ENCODE results near the gene HEG1.
A peak's percentile ranks its signal among the peaks of the same experiment; 100 is the strongest.

The HEG1 gene

DNA sequence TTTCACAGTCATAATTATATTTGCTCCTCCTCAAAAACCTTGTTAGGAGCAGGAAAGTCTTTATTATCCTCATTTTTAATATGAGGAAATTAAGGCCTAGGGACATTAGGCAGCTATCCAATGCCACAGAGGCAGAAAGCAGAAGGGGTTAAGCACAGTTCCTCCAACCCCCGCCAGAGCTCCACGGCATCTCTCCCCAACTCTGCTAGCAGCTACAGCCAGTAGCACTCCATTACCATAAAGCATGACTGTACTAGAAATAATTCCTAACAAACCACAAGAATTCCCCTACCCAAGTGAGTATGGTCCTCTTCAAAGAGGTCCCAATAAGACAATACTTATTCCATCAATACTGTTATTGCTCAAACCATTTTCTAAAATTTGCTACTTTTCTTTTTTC lies 9.8 kb downstream of the HEG1 start:
- H3K27me3 ChIP-seq (replicated peaks in 2 of 5; ENCODE audit: control insufficient read depth in 4 of 5, insufficient read depth in 5 of 5, low read length in 4 of 5), result no peaks in the 10 kb centered on the region
- no peaks in the 10 kb centered on the region for H3K9me3 ChIP-seq (ENCODE audit: control extremely low read depth in 1 of 5, control insufficient read depth in 4 of 5, insufficient read depth in 2 of 5, low read depth in 1 of 5, low read length in 4 of 5)
- ChIA-PET CTCF (interaction anchor here (1.4 to 1.6 kb wide), 2 partner anchors 8 to 120 kb away, joined by 3 to 4 read pairs; no protein-coding TSS in a partner anchor), POLR2A (no interaction called here)
- H3K4me1 ChIP-seq (ENCODE audit: control extremely low read depth in 1 of 4, control insufficient read depth in 4 of 4, insufficient read depth in 4 of 4, low read length in 3 of 4), result no peaks in the 10 kb centered on the region
- H3K36me3 ChIP-seq (ENCODE audit: control insufficient read depth in 4 of 4, insufficient read depth in 4 of 4, low read length in 3 of 4), result peaks cover 0 to 2% (median 0%) of the 10 kb centered on the region in 4 experiments
- no peak overlapping the region for H3K4me3 ChIP-seq (ENCODE audit: control insufficient read depth in 1 of 7, extremely low read depth in 1 of 7, insufficient read depth in 4 of 7, low read depth in 2 of 7, low read length in 6 of 7)
- DNase-seq, result peak in 2 of 3 donors; percentile 8 to 24
- no peak overlapping the region for H3K27ac ChIP-seq (ENCODE audit: insufficient read depth in 1 of 2, low read depth in 1 of 2, low read length in 2 of 2, poor library complexity in 1 of 2, severe bottlenecking in 2 of 2)
- WGBS (ENCODE audit: insufficient coverage), result 63% methylated on average over 2 of the region's 2 CpGs

DNA sequence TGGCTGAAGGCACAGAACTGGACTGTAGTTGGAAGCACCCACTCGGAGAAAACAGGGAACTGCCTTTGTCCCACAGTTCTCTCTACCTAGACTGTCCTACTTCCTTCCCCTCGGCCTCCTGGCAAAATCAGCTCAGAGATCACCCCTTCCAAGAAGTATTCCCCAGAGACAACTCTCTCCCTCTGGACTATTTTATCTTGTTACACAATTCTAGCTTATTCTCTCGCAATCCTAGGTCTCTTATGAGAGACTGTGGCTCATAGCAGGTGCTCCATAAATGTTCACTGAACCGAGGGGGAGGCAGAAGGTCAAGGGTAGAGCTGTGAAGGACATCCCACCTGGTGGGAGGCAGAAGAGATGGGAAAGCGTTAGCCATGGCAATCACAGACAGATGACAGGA lies 10.6 kb downstream of the HEG1 start:
- ChIA-PET CTCF (interaction anchor here (1.4 to 1.6 kb wide), 2 partner anchors 9 to 121 kb away, joined by 3 to 4 read pairs; no protein-coding TSS in a partner anchor), POLR2A (no interaction called here)
- Histone ChIP-seq H3K27ac (ENCODE audit: insufficient read depth in 1 of 2, low read depth in 1 of 2, low read length in 2 of 2, poor library complexity in 1 of 2, severe bottlenecking in 2 of 2) (no peak overlapping the region), H3K27me3 (replicated peaks in 2 of 5; ENCODE audit: control insufficient read depth in 4 of 5, insufficient read depth in 5 of 5, low read length in 4 of 5) (no peaks in the 10 kb centered on the region), H3K36me3 (ENCODE audit: control insufficient read depth in 4 of 4, insufficient read depth in 4 of 4, low read length in 3 of 4) (peaks cover 0 to 2% (median 0%) of the 10 kb centered on the region in 4 experiments), H3K4me1 (ENCODE audit: control extremely low read depth in 1 of 4, control insufficient read depth in 4 of 4, insufficient read depth in 4 of 4, low read length in 3 of 4) (no peaks in the 10 kb centered on the region), H3K9me3 (ENCODE audit: control extremely low read depth in 1 of 5, control insufficient read depth in 4 of 5, insufficient read depth in 2 of 5, low read depth in 1 of 5, low read length in 4 of 5) (no peaks in the 10 kb centered on the region), H3K4me3 (ENCODE audit: control insufficient read depth in 1 of 7, extremely low read depth in 1 of 7, insufficient read depth in 4 of 7, low read depth in 2 of 7, low read length in 6 of 7) (no peak overlapping the region)
- DNase-seq, result no peak
- WGBS (ENCODE audit: insufficient coverage), result 94% methylated on average over 4 of the region's 5 CpGs

DNA sequence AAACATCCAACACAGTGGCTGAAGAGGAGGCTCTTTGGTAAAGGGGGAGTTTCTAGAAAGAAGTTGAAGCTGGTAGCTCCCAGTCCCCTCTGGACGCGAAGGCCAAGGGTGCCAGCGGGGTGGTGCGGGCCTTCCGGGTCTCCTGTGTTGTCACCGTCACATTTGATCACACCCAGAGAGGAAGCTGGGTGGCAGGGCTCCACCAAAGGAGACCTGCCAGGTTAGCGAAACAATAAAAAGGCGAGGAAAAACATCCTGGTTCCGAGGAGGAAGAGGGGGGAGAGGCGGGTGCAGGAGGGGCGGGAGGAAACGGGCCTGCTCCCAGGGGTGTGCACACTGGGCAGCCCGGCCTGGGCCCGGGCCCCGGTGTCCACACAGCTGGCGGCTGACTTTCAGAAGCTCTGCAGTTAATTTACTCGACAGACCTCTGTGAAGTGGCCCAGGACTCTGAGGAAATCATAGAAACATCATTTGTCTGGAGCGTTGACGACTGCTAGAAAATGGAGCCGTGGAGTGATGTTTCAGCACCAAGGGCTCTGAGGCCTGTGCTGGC lies 12.1 kb downstream of the HEG1 start:
- H3K27ac ChIP-seq (ENCODE audit: insufficient read depth in 1 of 2, low read depth in 1 of 2, low read length in 2 of 2, poor library complexity in 1 of 2, severe bottlenecking in 2 of 2), result no peak overlapping the region
- no peaks in the 10 kb centered on the region for H3K9me3 ChIP-seq (ENCODE audit: control extremely low read depth in 1 of 5, control insufficient read depth in 4 of 5, insufficient read depth in 2 of 5, low read depth in 1 of 5, low read length in 4 of 5)
- 90% methylated on average over 16 of the region's 20 CpGs for WGBS (ENCODE audit: insufficient coverage)
- ChIA-PET CTCF (interaction anchor here (0.6 kb wide), 1 partner anchor 47 kb away, joined by 3 read pairs; no protein-coding TSS in a partner anchor), POLR2A (interaction anchor here (0.5 to 0.6 kb wide), 2 partner anchors 9 to 64 kb away, joined by 3 read pairs; no protein-coding TSS in a partner anchor)
- no peaks in the 10 kb centered on the region for H3K4me1 ChIP-seq (ENCODE audit: control extremely low read depth in 1 of 4, control insufficient read depth in 4 of 4, insufficient read depth in 4 of 4, low read length in 3 of 4)
- DNase-seq, result no peak
- H3K4me3 ChIP-seq (ENCODE audit: control insufficient read depth in 1 of 7, extremely low read depth in 1 of 7, insufficient read depth in 4 of 7, low read depth in 2 of 7, low read length in 6 of 7), result no peak overlapping the region
- H3K27me3 ChIP-seq (replicated peaks in 2 of 5; ENCODE audit: control insufficient read depth in 4 of 5, insufficient read depth in 5 of 5, low read length in 4 of 5), result no peaks in the 10 kb centered on the region
- H3K36me3 ChIP-seq (ENCODE audit: control insufficient read depth in 4 of 4, insufficient read depth in 4 of 4, low read length in 3 of 4), result peaks cover 0 to 2% (median 0%) of the 10 kb centered on the region in 4 experiments

DNA sequence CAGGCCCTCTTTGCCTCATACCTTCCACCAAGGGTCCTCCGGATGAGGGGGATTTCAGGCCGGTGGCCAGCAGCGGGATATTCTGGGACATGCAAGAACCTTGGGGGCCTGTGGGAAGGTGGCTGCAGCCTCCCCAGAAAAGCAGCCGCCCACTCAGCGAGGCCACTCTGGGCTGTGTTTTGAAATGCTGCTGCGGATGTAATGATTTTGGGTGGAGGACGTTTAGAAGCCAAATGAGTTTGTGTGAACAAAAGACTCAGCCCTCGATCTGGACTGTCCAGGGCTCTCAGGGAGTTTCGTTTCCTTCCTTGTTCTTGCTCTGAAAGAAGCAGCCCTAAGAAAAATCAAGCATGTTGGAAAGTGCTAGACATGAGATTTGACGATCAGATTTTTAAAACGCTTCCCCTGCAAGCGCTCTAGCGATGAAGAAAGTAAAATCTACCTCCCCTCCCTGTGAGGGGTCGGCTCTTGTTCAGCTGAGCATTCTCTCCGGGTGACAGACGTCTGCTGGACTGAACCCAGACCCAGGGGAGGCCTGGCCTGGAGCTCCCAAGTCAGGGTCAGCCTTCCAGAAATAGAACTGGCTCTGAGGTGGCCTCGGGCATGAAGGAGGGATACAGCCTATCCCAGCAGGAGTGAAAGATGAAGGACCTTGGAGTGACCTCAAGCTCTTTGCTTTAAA lies 12.9 kb downstream of the HEG1 start:
- no peak overlapping the region for H3K4me3 ChIP-seq (ENCODE audit: control insufficient read depth in 1 of 7, extremely low read depth in 1 of 7, insufficient read depth in 4 of 7, low read depth in 2 of 7, low read length in 6 of 7)
- ChIA-PET POLR2A (interaction anchor here (0.6 kb wide), 1 partner anchor 9 kb away, joined by 3 read pairs; no protein-coding TSS in a partner anchor), CTCF (no interaction called here)
- peaks cover 0 to 2% (median 0%) of the 10 kb centered on the region in 4 experiments for H3K36me3 ChIP-seq (ENCODE audit: control insufficient read depth in 4 of 4, insufficient read depth in 4 of 4, low read length in 3 of 4)
- H3K27me3 ChIP-seq (replicated peaks in 2 of 5; ENCODE audit: control insufficient read depth in 4 of 5, insufficient read depth in 5 of 5, low read length in 4 of 5), result no peaks in the 10 kb centered on the region
- no peak for DNase-seq
- H3K27ac ChIP-seq (ENCODE audit: insufficient read depth in 1 of 2, low read depth in 1 of 2, low read length in 2 of 2, poor library complexity in 1 of 2, severe bottlenecking in 2 of 2), result no peak overlapping the region
- H3K4me1 ChIP-seq (ENCODE audit: control extremely low read depth in 1 of 4, control insufficient read depth in 4 of 4, insufficient read depth in 4 of 4, low read length in 3 of 4), result no peaks in the 10 kb centered on the region
- H3K9me3 ChIP-seq (ENCODE audit: control extremely low read depth in 1 of 5, control insufficient read depth in 4 of 5, insufficient read depth in 2 of 5, low read depth in 1 of 5, low read length in 4 of 5), result no peaks in the 10 kb centered on the region
- WGBS (ENCODE audit: insufficient coverage), result 92% methylated on average over 15 of the region's 17 CpGs

DNA sequence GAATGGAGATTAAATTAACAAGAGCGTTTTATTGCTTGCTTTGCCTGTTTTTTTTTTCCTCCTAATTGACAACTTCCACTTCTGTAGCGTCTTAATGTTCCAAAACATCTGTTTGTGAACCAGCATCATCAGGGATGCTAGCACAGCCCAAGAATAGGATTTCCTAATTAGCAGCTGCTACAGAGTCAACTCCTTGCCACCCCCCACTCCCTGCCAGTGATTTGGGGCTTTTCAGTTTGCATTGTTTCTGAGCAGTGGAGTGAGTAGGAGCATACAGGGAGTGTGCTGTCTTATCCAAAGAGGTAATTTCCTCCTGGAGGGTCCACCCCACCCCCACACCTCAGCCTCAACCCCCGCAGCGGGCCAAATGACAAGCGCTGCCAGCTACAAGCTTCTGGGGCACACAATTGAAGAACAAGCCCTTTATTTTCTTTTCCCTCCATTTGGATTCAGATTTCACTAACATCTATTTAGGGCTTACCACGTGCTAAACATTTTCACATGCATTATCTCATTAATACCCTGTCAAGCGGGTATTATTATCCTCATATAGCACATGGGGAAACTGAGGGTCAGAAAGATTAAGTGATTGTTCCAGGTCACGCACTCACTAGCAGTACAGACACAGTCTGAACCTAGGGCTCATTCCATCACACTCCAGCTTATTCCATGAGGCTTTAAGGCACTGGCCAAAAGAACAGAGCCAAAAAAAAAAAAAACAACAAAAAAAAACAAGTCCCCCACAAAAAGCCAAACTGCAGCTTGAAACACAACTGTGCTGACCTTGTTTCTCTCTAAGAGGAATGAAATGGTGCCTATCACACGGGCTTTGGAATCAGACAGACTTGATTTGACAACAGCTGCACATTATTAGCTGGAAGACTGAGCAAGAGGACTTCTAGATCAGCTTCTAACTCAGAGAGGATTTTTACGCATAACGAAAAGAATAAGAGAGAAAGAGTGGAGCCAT lies 16.4 kb downstream of the HEG1 start:
- Histone ChIP-seq H3K4me3 (ENCODE audit: control insufficient read depth in 1 of 7, extremely low read depth in 1 of 7, insufficient read depth in 4 of 7, low read depth in 2 of 7, low read length in 6 of 7) (no peak overlapping the region), H3K27me3 (replicated peaks in 2 of 5; ENCODE audit: control insufficient read depth in 4 of 5, insufficient read depth in 5 of 5, low read length in 4 of 5) (no peaks in the 10 kb centered on the region), H3K9me3 (ENCODE audit: control extremely low read depth in 1 of 5, control insufficient read depth in 4 of 5, insufficient read depth in 2 of 5, low read depth in 1 of 5, low read length in 4 of 5) (peaks cover 0 to 12% (median 9%) of the 10 kb centered on the region in 5 experiments), H3K4me1 (ENCODE audit: control extremely low read depth in 1 of 4, control insufficient read depth in 4 of 4, insufficient read depth in 4 of 4, low read length in 3 of 4) (no peaks in the 10 kb centered on the region), H3K36me3 (ENCODE audit: control insufficient read depth in 4 of 4, insufficient read depth in 4 of 4, low read length in 3 of 4) (no peaks in the 10 kb centered on the region), H3K27ac (ENCODE audit: insufficient read depth in 1 of 2, low read depth in 1 of 2, low read length in 2 of 2, poor library complexity in 1 of 2, severe bottlenecking in 2 of 2) (no peak overlapping the region)
- no peak for DNase-seq
- WGBS (ENCODE audit: insufficient coverage), result 96% methylated on average over 10 of the region's 11 CpGs
- POLR2A ChIA-PET, result no interaction called here
- CTCF ChIA-PET, result interaction anchor here (0.6 to 1.2 kb wide), 2 partner anchors 11 to 411 kb away, joined by 3 read pairs; no protein-coding TSS in a partner anchor

DNA sequence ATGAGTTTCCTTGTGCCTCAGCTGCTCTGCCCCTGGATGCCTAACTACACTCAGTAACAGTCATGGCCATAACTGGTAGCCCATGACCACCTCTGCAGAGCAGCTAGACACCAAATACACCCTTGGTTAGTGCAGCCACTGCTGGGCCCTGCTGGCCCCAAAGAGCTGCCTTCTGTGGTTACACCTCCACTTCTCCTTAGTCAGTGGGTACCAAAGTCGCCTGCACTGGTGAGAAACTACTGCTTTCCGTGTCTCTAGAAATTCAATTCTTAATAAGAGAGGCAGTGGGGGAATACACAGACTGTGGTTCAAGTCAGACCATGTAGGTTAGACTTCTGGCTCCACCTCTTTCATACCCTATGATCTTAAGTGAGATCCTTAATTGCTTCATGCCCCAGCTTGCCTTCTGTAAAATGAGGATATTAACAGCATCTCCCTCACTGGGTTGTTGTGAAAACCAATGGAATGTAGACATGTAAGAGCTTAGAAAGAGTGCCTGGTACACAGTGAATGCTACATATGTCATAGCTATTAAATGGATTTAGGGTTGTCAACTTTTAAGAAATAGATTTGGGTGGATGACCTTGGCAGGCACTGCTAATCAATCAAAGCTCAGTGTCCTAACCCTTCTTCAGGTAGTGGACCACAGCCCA lies 18.2 kb downstream of the HEG1 start:
- Histone ChIP-seq H3K36me3 (ENCODE audit: control insufficient read depth in 4 of 4, insufficient read depth in 4 of 4, low read length in 3 of 4) (no peaks in the 10 kb centered on the region), H3K9me3 (ENCODE audit: control extremely low read depth in 1 of 5, control insufficient read depth in 4 of 5, insufficient read depth in 2 of 5, low read depth in 1 of 5, low read length in 4 of 5) (peaks cover 0 to 12% (median 10%) of the 10 kb centered on the region in 5 experiments), H3K4me3 (ENCODE audit: control insufficient read depth in 1 of 7, extremely low read depth in 1 of 7, insufficient read depth in 4 of 7, low read depth in 2 of 7, low read length in 6 of 7) (no peak overlapping the region), H3K27me3 (replicated peaks in 2 of 5; ENCODE audit: control insufficient read depth in 4 of 5, insufficient read depth in 5 of 5, low read length in 4 of 5) (no peaks in the 10 kb centered on the region), H3K4me1 (ENCODE audit: control extremely low read depth in 1 of 4, control insufficient read depth in 4 of 4, insufficient read depth in 4 of 4, low read length in 3 of 4) (peaks cover 0 to 2% (median 0%) of the 10 kb centered on the region in 4 experiments), H3K27ac (ENCODE audit: insufficient read depth in 1 of 2, low read depth in 1 of 2, low read length in 2 of 2, poor library complexity in 1 of 2, severe bottlenecking in 2 of 2) (no peak overlapping the region)
- ChIA-PET CTCF (interaction anchor here (1.2 to 1.5 kb wide), 3 partner anchors 11 to 43 kb away, joined by 3 to 5 read pairs (median 4); no protein-coding TSS in a partner anchor), POLR2A (no interaction called here)
- WGBS (ENCODE audit: insufficient coverage), result 86% methylated on average over 1 of the region's 2 CpGs
- no peak for DNase-seq

Measured in common myeloid progenitor, CD34-positive (primary cell).